ENCODE data around the gene FGR. TPM values are rescaled to one million over a fixed set of nuclear protein-coding genes. Genes with fewer than 3 reads are reported as not detected.
A peak's percentile ranks its signal among the peaks of the same experiment; 100 is the strongest.
"Not testable (repeated sequence)": the region's sequence is repeated elsewhere in the genome, so short reads cannot be mapped to it uniquely, and the experiment has no call there.

The FGR gene
- total RNA-seq, result 3.5 TPM
- long read RNA-seq, partial matches to known transcripts, result 0 of 3 reads
- long read RNA-seq, other reads (novel, unspliced or antisense), result 0 of 3 reads

GRCh38 chr1:27634985-27635367 lies at the start of gene FGR:
TSS of gene FGR (minus strand) at chr1:27635185. CDS start at chr1:27623916, 11,269 bp downstream.
- TF ChIP-seq CTCF (IDR thresholded peaks at IDR 0.05; ENCODE audit: borderline replicate concordance), result peak; percentile 10
- H3K4me3 ChIP-seq, result peak within 1 kb of the TSS; percentile 70
- no peaks in the 10 kb centered on the region for H3K36me3 ChIP-seq
- peak within 1 kb of the TSS; percentile 92 for H3K27ac ChIP-seq (replicated peaks)
- H3K4me1 ChIP-seq, result peaks cover 61% of the 10 kb centered on the region
- no peaks in the 10 kb centered on the region for H3K9me3 ChIP-seq (replicated peaks)
- H3K27me3 ChIP-seq (ENCODE audit: low read depth), result no peaks in the 10 kb centered on the region
- peak; percentile 57 for DNase-seq
- intact Hi-C loops (cut with micrococcal nuclease), result no loop called here

GRCh38 chr1:27684176-27684575 lies 49.2 kb upstream of the FGR start:
- peaks cover 2% of the 10 kb centered on the region for H3K4me1 ChIP-seq
- intact Hi-C loops (cut with micrococcal nuclease), result no loop called here
- H3K4me3 ChIP-seq, result no peak overlapping the region
- no peak for TF ChIP-seq CTCF (IDR thresholded peaks at IDR 0.05; ENCODE audit: borderline replicate concordance)
- H3K27ac ChIP-seq (replicated peaks), result no peak overlapping the region
- no peaks in the 10 kb centered on the region for H3K36me3 ChIP-seq
- peaks cover 24% of the 10 kb centered on the region for H3K9me3 ChIP-seq (replicated peaks)
- DNase-seq, result no peak
- no peaks in the 10 kb centered on the region for H3K27me3 ChIP-seq (ENCODE audit: low read depth)

- intact Hi-C loops (cut with micrococcal nuclease), result no loop called here
- Histone ChIP-seq H3K4me1 (no peaks in the 10 kb centered on the region), H3K4me3 (no peak overlapping the region), H3K36me3 (no peaks in the 10 kb centered on the region), H3K27me3 (ENCODE audit: low read depth) (no peaks in the 10 kb centered on the region), H3K9me3 (replicated peaks) (peaks cover 24% of the 10 kb centered on the region), H3K27ac (replicated peaks) (no peak overlapping the region)
- no peak for TF ChIP-seq CTCF (IDR thresholded peaks at IDR 0.05; ENCODE audit: borderline replicate concordance)
- no peak for DNase-seq
These were observed 47.5 kb upstream of the FGR start for GRCh38 chr1:27682351-27682944.

GRCh38 chr1:27681580-27681979 lies 46.6 kb upstream of the FGR start:
- intact Hi-C loops (cut with micrococcal nuclease); H3K27ac ChIP-seq (replicated peaks); H3K27me3 ChIP-seq (ENCODE audit: low read depth); H3K4me3 ChIP-seq; H3K36me3 ChIP-seq; DNase-seq; H3K4me1 ChIP-seq: not testable (repeated sequence)
- H3K9me3 ChIP-seq (replicated peaks), result peaks cover 24% of the 10 kb centered on the region

GRCh38 chr1:27680225-27680791 lies 45.3 kb upstream of the FGR start:
- not testable (repeated sequence) for DNase-seq

GRCh38 chr1:27678747-27679146 lies 43.8 kb upstream of the FGR start:
- no peak for DNase-seq
- Histone ChIP-seq H3K27ac (replicated peaks) (no peak overlapping the region), H3K36me3 (no peaks in the 10 kb centered on the region), H3K27me3 (ENCODE audit: low read depth) (no peaks in the 10 kb centered on the region), H3K4me3 (no peak overlapping the region), H3K9me3 (replicated peaks) (peaks cover 24% of the 10 kb centered on the region), H3K4me1 (no peaks in the 10 kb centered on the region)
- TF ChIP-seq CTCF (IDR thresholded peaks at IDR 0.05; ENCODE audit: borderline replicate concordance), result no peak
- intact Hi-C loops (cut with micrococcal nuclease), result loop anchor here (10.0 kb wide), 1 partner anchor 384 kb away; no protein-coding TSS in a partner anchor

More at GRCh38 chr1:27680225-27680791, 45.3 kb upstream of the FGR start:
- H3K27me3 ChIP-seq (ENCODE audit: low read depth); H3K36me3 ChIP-seq; H3K27ac ChIP-seq (replicated peaks); H3K4me3 ChIP-seq; intact Hi-C loops (cut with micrococcal nuclease); H3K4me1 ChIP-seq: not testable (repeated sequence)
- H3K9me3 ChIP-seq (replicated peaks), result peaks cover 24% of the 10 kb centered on the region
